T-helper 2 cell (primary cell): Measurements from ENCODE around the gene NIPBL.
"Not testable (repeated sequence)": the region's sequence is repeated elsewhere in the genome, so short reads cannot be mapped to it uniquely, and the experiment has no call there.

Experiments
- DNase-seq, 5 experiments: peaks; one replicate each; pipeline versions ENCODE4 v3.0.0 to v3.0.0-alpha.2; 2012 to 2022

Gene NIPBL

DNA sequence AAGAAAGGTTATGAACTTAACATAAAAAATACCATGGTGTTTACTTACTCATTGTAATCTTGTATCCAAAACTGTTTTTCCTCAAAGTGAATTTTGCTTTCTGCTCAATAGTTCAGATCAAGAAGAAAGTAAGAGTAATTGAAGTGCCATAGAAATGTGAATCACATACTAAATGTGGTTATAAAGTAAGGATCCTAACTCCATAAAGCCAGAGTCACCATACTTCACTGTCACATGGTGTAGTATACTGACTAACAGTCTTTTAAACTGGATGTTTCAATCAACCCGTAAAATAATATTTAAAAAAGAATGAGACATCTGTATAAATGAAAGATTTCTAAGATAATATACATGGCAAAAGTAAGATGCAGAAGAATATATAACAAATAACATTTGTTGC lies 72.1 kb downstream of the NIPBL start:
- DNase-seq: no peak

DNA sequence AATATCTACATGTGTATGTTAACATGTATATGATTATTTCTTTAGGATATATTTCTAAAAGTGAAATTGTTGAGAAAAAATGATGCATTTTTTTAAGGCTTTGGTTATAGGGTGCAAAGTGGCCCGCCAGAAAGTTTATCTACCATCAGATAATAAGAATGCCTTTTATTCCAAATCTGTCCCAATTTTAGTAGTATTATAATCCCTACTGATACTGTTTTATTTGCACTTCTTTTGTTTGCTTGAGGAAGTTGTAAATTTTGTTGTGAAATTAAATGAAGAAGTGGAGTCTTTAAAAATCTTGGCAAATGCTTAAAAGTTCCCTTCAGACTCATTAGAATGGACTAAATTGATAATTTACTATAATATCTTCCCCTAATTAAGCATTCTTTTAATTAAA lies 73.0 kb downstream of the NIPBL start:
- no peak for DNase-seq

DNA sequence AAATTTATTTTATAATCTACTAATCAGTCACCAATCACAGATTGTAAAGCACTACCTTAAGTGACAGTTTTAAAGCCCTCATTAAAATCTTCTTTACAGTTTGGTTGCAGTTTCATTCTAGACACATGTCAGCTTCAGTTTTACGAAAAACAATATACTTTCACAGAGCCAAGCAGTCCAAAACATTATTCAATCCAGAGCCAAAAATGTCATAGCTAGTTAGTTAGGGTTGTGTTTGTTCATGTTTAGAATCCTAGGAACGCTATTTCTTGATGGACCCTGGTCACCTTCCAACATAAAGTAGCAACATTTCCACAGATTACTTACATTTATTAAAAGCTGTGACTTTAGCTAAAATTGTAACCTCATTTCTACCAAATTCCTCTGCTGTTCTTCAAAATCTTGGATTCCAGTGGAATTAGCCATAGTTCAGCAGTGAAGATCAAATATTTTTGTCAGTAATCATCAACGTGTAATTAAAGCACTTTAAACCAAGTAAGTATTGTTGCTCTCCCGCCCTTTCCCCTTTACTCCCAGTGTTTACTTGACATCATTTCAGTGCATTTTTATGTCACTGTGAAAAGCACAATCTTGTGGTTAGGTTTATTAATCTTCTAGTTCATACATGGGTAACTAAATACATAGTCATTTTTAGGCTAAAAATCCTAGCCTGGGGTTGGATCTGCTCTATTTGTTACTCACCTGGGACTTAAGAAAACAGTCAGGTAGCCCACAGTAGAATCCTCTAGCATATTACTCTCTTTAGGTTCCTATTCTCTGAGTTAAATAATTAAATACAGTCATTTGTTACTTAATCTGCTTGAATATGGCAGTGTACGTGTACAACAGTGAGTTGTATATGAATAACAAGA lies 74.3 kb downstream of the NIPBL start:
- DNase-seq: no peak

DNA sequence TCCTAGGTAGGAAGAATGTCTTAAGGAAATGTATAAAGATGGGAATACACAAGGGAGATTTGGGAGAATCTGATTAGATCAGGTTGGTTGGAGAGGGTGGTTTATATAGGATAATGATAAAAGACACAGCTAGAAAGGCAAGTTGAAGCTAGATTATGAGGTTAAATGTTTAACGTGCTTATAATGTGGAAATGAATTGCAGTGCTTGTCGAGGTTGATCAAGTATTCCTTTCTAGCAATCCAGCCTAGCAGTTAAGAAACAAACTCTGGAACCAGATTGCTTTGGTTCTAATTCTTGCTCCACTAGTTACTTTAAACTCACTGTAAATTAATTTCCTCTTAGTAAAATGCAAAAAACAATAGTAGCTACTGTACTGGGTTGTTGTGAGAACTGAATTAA lies 76.5 kb downstream of the NIPBL start:
- DNase-seq: no peak

DNA sequence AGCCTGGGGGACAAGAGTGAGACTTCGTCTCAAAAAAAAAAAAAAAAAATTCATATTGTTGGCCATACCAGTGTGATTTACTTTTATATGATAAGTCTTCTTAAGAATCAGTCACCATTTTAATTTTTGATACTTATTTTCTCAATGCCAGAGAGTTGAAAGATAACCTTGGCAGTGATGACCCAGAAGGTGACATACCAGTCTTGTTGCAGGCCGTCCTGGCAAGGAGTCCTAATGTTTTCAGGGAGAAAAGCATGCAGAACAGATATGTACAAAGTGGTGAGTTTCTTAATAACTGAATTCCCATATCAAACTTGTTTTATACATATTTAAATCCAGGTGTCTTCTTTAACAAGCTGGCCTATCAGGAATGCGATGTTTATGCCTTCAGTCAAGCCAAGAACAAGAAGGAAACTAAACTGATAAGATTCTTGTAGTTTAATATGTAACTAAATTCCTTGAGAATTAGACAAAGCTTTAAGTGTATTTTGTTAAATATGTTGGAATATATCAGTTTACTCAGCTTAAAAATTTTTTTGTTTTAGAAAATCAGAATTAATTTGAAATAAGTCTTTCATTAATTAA lies 81.5 kb downstream of the NIPBL start:
- DNase-seq: no peak

DNA sequence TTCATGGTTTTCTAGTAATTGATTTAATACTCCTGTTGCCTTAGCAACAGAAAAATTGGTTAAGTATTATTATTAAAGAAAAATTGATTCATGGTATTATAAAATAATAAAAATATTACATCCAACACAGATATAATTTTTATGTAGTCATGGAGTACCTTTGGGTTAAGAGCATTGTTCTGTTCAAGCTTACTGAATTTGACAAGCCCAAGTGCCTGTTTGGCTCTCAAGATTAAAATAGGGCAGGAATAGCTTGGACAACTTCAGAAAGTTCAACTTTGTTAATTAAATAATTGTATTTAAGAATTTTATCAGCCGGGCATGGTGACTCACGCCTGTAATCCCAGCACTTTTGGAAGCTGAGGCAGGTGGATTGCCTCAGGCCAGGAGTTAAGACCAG lies 82.0 kb downstream of the NIPBL start:
- no peak for DNase-seq

DNA sequence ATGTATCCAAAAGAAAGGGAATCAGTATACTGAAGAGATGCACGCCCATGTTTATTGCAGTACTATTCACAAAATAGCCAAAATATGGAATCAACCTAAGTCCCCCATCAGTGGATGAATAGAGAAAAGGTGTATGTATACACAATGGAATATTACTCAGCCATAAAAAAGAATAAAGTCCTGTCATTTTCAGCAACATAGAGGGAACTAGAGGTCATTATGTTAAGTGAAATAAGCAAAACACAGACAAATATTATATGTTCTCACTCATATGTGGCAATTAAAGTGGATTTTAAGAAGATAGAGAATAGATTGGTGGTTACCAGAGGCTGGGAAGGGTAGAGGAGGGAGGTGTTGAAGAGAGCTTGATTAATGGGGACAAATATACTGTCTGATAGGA lies 88.6 kb downstream of the NIPBL start:
- DNase-seq: no peak

DNA sequence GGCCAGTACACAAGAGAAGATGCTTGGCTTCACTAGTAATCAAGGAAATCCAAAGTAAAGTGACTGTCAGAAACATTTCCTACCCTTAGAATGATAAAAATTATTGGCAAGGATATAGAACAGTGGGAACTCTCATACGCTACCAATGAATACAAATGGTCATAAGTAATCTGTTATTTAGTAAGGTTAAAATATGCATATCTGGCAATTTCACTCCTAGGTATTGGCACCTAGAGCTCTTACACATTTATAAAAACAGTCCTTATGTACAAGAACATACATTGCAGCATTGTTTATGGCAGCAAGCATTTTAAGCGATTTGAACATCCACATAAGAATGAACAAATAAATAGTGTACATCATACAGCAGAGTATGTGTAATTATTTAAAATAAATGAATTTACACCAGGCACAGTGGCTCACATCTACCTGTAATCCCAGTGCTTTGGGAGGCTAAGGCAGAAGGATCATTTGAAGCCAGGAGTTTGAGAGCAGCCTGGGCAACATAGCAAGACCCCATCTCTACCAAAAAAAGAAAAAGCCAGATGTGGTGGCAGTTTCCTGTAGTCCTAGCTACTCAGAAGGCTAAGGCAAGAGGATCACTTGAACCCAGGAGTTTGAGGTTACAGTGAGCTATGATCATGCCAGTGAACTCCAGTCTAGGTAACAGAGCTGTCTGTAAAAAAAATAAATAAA lies 93.3 kb downstream of the NIPBL start:
- DNase-seq: no peak

DNA sequence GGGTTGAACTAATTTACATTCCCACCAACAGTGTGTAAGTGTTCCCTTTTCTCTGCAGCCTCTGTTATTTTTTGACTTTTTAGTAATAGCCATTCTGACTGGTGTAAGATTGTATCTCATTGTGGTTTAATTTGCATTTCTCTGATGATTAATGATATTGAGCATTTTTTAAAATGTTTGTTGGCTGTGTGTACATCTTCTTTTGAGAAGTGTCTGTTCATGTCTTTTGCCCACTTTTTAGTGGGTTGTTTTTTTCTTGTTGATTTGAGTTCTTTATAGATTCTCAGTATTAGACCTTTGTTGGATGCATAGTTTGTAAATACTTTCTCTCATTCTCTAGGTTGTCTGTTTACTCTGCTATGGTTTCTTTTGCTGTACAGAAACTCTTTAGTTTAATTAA lies 101.6 kb downstream of the NIPBL start:
- DNase-seq: peak in 1 of 5 experiments; percentile 1

DNA sequence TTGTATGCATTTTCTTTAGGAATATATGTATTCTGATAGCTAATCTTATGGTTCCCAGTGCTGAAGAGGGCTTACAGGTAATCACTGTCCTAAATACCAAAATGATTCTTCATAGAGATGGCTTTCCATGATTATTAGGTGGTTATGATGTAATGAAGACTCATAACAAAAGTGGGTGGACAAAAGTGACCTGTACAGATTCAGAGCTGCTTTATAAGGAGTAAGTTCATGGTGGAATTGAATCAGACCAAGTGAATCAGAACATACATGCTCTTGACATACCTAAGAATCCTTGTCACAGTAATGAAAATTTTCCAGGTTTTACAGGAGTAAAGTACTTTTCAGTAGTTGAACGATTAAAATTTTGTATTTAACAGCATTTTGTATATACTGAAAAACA lies 105.6 kb downstream of the NIPBL start:
- no peak for DNase-seq

DNA sequence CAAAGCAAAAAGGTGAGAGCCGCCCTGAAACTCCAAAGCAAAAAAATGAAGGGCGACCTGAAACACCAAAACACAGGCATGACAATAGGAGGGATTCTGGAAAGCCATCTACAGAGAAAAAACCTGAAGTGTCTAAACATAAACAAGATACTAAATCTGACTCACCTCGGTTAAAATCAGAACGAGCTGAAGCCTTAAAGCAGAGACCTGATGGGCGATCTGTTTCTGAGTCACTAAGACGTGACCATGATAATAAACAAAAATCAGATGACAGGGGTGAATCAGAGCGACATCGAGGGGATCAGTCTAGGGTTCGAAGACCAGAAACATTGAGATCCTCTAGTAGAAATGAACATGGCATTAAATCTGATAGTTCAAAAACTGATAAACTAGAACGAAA lies 108.8 kb downstream of the NIPBL start:
- no peak for DNase-seq

DNA sequence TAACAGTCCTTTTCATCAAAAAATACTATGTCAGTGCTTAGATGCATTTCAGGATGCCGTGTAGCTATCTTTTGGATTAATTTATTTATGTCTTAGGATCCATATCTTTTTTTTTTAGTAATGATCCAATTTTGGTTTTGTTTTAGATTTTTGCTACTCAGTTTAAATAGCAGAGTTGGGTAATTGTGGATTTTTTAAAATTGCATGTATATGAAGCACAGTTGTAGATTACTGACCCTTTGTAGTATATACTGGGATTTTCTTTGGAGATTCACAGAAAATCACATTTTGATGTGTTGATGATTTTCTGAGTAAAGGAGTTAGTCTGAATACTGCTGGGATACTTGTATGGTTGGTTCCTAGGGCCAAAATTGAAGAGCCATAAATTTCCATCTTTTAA lies 111.8 kb downstream of the NIPBL start:
- no peak for DNase-seq

DNA sequence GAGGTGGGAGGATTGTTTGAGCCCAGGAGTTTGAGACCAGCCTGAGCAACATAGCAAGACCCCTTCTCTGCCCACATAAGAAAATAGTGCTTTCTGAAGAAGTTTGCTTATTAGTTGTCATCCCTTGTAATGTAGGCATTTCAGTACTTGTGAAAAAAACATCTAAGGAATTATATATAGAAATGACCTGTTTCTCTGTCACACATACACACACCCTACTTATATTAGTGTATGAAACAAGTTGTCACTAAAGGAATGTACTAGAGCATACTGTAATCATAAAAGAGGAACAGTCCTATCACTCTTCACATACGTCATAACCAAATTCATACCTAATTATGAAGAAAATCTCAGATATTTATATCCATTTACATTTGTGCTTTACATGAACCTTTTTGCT lies 122.0 kb downstream of the NIPBL start:
- DNase-seq: peak in 1 of 5 experiments; percentile 1

DNA sequence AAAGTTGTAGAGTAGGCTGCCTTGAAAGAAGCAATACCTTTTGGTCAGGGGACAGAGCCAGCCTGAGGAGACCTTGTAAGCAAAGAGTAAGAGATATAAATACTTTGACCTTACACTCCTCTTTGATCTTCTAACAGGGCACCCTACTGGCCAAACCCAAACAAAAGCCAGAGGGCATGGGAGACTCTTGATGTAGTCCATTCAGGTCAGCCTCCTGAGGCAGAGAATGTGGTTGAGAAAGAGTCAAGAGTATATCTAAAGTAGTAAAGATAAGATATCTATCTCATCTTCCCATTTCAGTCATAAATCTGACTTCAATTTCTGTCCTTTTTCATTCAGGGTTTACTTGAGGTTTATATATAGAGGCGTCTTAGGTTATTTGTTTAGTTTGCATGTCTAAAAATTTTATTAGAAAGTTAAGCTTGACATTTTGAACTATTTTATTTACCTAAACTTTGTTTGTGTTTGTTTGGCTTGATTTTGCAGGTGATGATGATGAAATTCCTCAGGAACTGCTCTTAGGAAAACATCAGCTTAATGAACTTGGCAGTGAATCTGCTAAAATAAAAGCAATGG lies 125.7 kb downstream of the NIPBL start:
- DNase-seq: no peak

DNA sequence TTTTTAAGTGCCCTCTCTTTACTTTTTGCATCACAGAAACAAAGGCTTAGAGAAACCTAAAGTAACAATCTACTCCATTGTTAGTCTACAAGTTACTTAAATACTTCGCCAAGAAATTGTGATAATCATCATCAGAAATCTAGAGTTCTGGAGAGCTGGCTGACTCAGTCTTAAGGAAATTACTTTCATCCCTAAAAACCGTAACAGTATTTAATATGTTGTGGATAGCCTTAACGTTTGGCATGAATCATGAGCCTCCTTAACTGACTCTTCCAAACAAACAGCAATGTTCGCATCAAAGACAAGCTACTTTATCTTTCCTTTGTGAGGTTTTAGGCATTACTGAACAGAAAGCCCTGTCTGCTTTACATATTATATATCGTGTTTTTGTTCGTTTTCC lies 128.7 kb downstream of the NIPBL start:
- no peak for DNase-seq

DNA sequence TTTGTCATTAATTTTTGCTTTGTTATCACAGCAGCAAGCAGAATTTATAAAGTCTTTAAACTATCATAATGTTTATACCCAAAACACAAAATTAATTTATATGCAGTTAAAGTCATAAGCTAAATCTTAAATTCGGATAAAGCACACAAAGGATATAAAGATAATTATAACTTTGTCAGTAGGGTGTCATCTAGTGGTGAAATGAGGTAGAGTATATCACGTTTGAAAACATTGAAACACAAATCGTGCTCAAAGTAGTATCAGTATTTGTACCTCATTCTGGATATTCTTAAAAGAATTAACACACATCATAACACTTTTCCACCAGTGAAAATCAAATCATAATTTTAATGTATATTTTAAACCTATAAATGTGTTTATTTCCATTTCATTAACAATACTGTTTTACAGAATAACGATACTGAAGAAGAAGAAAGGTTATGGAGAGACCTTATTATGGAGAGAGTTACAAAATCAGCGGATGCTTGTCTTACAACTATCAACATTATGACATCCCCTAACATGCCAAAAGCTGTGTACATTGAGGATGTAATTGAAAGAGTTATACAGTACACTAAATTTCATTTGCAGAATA lies 129.5 kb downstream of the NIPBL start:
- peak in 1 of 5 experiments; percentile 30 for DNase-seq

DNA sequence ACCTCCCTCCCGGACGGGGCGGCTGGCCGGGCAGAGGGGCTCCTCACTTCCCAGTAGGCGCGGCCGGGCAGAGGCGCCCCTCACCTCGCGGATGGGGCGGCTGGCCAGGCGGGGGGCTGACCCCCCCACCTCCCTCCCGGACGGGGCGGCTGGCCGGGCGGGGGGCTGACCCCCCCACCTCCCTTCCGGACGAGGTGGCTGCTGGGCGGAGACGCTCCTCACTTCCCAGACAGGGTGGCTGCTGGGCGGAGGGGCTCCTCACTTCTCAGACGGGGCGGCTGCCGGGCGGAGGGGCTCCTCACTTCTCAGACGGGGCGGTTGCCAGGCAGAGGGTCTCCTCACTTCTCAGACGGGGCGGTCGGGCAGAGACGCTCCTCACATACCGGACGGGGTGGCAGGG lies 136.6 kb downstream of the NIPBL start:
- not testable (repeated sequence) for DNase-seq

DNA sequence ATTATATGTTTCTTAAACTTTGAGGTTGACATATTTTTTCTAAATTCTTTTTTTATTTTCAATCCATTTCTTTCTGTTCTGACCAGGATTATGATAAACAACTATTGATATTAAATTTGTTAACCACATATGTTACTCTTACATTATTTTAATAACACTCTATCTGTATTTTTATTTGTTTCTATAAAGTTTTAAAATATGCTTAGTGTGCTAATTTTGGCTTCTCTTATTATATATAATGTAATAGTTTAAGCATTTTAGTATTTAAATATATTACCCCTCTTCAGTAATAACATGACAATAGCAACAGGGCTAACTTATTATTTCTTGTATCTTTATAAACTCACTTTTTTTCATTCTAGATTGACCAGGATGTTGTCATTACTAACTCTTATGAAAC lies 137.8 kb downstream of the NIPBL start:
- no peak for DNase-seq

DNA sequence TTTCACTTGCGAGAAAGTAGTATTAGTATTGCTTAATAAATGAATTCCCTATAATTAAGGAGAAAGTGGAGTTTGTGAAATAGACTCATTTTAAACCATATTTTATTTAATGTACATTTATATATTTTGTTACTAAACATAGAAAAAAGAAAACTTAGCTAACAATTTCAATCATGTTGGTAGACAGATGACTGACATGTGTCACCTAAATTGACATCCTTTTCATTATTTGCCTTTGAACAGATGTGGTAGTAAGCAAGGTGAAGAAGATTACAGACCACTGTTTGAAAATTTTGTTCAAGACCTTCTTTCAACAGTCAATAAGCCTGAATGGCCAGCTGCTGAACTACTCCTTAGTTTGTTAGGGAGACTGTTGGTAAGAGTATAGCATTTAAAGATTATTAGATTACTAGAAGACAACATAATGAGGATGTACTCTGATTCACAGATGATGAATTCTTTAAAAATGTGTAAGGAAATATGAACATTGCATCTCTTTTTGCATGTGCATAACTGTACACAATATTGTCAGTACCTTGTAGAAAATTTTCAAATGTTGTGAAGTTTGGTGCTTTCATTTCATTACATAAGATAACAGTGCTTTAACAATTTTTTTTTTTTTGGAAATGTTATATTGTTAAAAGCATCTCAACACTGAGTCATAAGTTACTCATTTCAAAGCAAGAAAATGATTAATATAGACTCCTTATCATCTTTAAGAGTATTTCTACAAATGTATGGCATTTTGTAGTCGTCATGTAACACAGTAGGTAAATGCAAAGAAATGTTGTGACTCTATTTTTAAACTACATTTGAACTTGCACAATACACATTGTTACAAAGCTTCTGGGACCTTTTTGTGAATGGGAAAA lies 139.5 kb downstream of the NIPBL start:
- no peak for DNase-seq

DNA sequence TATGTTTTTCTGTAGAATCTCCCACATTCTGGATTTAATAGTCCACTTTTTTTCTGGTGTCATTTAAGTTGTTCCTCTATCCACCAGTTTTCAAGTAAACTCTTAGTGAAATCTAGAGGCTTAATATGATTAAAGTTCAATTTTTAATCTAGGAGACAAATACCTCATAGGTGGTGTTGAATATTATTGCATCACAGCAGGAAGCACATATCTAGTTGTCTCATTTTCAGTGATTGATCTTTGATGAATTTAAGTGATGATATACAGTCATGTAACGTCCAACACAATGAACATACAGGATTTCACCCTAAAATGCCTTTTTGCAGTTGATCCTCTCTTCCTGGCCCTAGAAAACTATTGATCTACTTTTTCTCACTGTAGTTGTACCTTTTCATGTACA lies 152.3 kb downstream of the NIPBL start:
- DNase-seq: no peak

DNA sequence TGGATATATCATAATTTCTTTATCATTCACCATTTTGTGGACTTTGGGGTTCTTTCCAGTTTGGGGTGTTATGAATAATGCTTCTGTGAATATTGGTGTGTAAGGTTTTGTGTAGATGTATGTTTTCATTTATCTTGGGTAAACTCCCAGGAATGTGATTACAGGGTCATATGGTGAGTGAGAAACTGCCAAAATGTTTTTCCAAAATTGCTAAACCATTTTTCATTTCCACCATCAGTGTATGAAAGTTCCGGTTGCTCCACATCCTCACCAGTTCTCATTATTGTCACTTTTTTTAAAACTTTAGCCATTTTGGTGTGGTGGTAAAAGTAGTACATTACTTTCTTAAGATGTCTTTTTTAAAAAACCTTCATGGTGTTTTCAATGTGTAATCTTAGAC lies 152.9 kb downstream of the NIPBL start:
- no peak for DNase-seq

DNA sequence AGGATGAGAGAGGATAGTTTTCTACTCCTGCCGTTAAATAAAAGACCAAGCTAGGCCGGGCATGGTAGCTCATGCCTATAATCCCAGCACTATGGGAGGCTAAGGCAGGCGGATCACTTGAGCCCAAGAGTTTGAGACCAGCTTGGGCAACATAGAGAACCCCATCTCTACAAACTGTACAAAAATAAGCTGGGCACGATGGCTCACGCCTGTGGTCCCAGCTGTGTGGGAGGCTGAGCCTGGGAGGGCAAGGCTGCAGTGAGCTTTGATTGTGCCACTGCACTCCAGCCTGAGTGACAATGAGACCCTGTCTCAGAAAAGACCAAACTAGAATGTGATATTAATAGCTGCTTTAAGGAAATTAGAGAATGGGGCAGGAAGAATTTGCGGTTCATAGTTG lies 158.4 kb downstream of the NIPBL start:
- no peak for DNase-seq
